Loucy (cell line): Measurements from ENCODE around the gene ORC3.

Experiments used
- CTCF ChIP-seq: fragments of 200-600 bp; sonication (generic); conservative IDR thresholded peaks from 2 replicates; pipeline ENCODE4 v1.5.1; 2014; ENCODE audit warnings: mild to moderate bottlenecking, antibody characterized with exemption, low read length
- EZH2phosphoT487 ChIP-seq: fragments of 200-600 bp; IDR thresholded peaks from 2 replicates; pipeline ENCODE4 v1.6.1; 2018; ENCODE audit warnings: antibody characterized with exemption, mild to moderate bottlenecking, moderate library complexity, borderline replicate concordance

DNA sequence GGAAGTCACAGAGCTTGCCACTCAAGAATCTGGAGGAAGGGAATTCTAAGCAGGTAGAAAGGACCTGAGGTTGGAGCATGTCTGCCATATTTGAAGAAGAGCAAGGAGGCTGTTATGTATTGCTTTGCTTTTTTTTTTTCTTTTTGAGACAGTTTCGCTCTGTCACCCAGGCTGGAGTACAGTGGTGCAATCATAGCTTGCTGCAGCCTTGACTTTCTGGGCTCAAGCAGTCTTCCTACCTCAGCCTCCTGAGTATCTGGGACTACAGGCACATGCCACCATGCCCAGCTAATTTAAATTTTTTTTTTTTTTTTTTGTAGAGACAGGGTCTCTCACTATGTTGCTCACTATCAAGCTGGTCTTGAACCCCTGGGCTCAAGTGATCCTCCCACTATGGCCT, 40.8 kb downstream of the ORC3 start:
- TF ChIP-seq CTCF = no peak
- no peak for TF ChIP-seq EZH2phosphoT487
